ENCODE data around the gene PROCA1. TPM values are rescaled to one million over a fixed set of nuclear protein-coding genes. Genes with fewer than 3 reads are reported as not detected.

PROCA1 gene
- polyA plus RNA-seq, 3 donors, result 0.31 to 8.9 (median 0.78) TPM

GRCh38 chr17:28663723-28664122 is 48.0 kb downstream of the PROCA1 start:
- Mint-ChIP-seq H3K9me3 (peaks cover 0 to 7% (median 2%) of the 10 kb centered on the region in 7 donors), H3K4me1 (peaks cover 37% of the 10 kb centered on the region), H3K36me3 (peaks cover 38 to 41% of the 10 kb centered on the region in 2 donors), H3K4me3 (peak overlapping the region in 1 of 2 donors; percentile 99), H3K27ac (peak overlapping the region in 6 of 7 donors; percentile 19 to 100 (median 75)), H3K27me3 (ENCODE audit: low read depth in 3 of 3) (peaks cover 0 to 2% (median 0%) of the 10 kb centered on the region in 3 donors)
- H3K27ac ChIP-seq (ENCODE audit: low read depth in 1 of 2, low read length in 2 of 2), result peak overlapping the region in 1 of 2 donors; percentile 99
- no peaks in the 10 kb centered on the region for H3K27me3 ChIP-seq (ENCODE audit: control insufficient read depth in 2 of 2, insufficient read depth in 2 of 2, low read length in 2 of 2)
- H3K4me2 ChIP-seq (replicated peaks; ENCODE audit: extremely low read depth, low read length, poor library complexity, severe bottlenecking), result no peak overlapping the region
- H2AFZ ChIP-seq (ENCODE audit: insufficient read depth, low read depth, low read length, poor library complexity, severe bottlenecking), result no peak overlapping the region
- intact Hi-C loops (cut with micrococcal nuclease), result loop anchor here in 1 of 2 donors (2.0 to 5.0 kb wide), 2 partner anchors 19 to 54 kb away; partner anchors contain the start of genes BLTP2, RAB34 and RPL23A
- no peak overlapping the region for H3K9ac ChIP-seq (ENCODE audit: insufficient read depth, low read length, poor library complexity, severe bottlenecking)
- H3K4me1 ChIP-seq (ENCODE audit: control insufficient read depth in 1 of 2, insufficient read depth in 2 of 2, low read length in 2 of 2), result peaks cover 19 to 24% of the 10 kb centered on the region in 2 donors
- peaks cover 42% of the 10 kb centered on the region for H4K20me1 ChIP-seq (ENCODE audit: insufficient read depth, low read length)
- TF ChIP-seq CTCF (IDR thresholded peaks at IDR 0.05), result no peak
- H3K9me3 ChIP-seq (replicated peaks in 1 of 2; ENCODE audit: control insufficient read depth in 1 of 2, insufficient read depth in 1 of 2, low read length in 2 of 2), result no peaks in the 10 kb centered on the region
- peaks cover 93% of the 10 kb centered on the region for H3K79me2 ChIP-seq (ENCODE audit: insufficient read depth, low read length)
- H3K4me3 ChIP-seq (replicated peaks in 1 of 3; ENCODE audit: low read depth in 2 of 3, low read length in 3 of 3), result no peak overlapping the region
- no peak for DNase-seq
- peaks cover 25 to 45% of the 10 kb centered on the region in 2 donors for H3K36me3 ChIP-seq (replicated peaks in 1 of 2; ENCODE audit: control insufficient read depth in 1 of 2, insufficient read depth in 2 of 2, low read length in 2 of 2)

- peaks cover 0 to 2% (median 0%) of the 10 kb centered on the region in 3 donors for H3K27me3 Mint-ChIP-seq (ENCODE audit: low read depth in 3 of 3)
- Histone ChIP-seq H3K4me3 (replicated peaks in 1 of 3; ENCODE audit: low read depth in 2 of 3, low read length in 3 of 3) (peak overlapping the region; percentile 64 to 91 (median 71)), H3K36me3 (replicated peaks in 1 of 2; ENCODE audit: control insufficient read depth in 1 of 2, insufficient read depth in 2 of 2, low read length in 2 of 2) (peaks cover 15 to 42% of the 10 kb centered on the region in 2 donors), H3K9me3 (replicated peaks in 1 of 2; ENCODE audit: control insufficient read depth in 1 of 2, insufficient read depth in 1 of 2, low read length in 2 of 2) (no peaks in the 10 kb centered on the region), H4K20me1 (ENCODE audit: insufficient read depth, low read length) (peaks cover 34% of the 10 kb centered on the region), H3K4me2 (replicated peaks; ENCODE audit: extremely low read depth, low read length, poor library complexity, severe bottlenecking) (peak overlapping the region; percentile 79), H3K27me3 (ENCODE audit: control insufficient read depth in 2 of 2, insufficient read depth in 2 of 2, low read length in 2 of 2) (no peaks in the 10 kb centered on the region), H3K4me1 (ENCODE audit: control insufficient read depth in 1 of 2, insufficient read depth in 2 of 2, low read length in 2 of 2) (peaks cover 19 to 24% of the 10 kb centered on the region in 2 donors), H2AFZ (ENCODE audit: insufficient read depth, low read depth, low read length, poor library complexity, severe bottlenecking) (peak overlapping the region; percentile 86), H3K27ac (ENCODE audit: low read depth in 1 of 2, low read length in 2 of 2) (peak overlapping the region; percentile 93 to 99), H3K79me2 (ENCODE audit: insufficient read depth, low read length) (peaks cover 88% of the 10 kb centered on the region), H3K9ac (ENCODE audit: insufficient read depth, low read length, poor library complexity, severe bottlenecking) (peak overlapping the region; percentile 92)
- H3K9me3 Mint-ChIP-seq, result peaks cover 0 to 7% (median 2%) of the 10 kb centered on the region in 7 donors
- peaks cover 35% of the 10 kb centered on the region for H3K4me1 Mint-ChIP-seq
- peak overlapping the region; percentile 99 to 100 (median 100) for H3K27ac Mint-ChIP-seq
- intact Hi-C loops (cut with micrococcal nuclease), result loop anchor here in 1 of 2 donors (2.0 to 5.0 kb wide), 2 partner anchors 18 to 55 kb away; partner anchors contain the start of genes BLTP2, RAB34 and RPL23A
- 0% methylated on average over 7 of the region's 10 CpGs for WGBS (ENCODE audit: insufficient coverage)
- DNase-seq, result no peak
- peak overlapping the region; percentile 97 to 99 for H3K4me3 Mint-ChIP-seq
- peaks cover 37 to 40% of the 10 kb centered on the region in 2 donors for H3K36me3 Mint-ChIP-seq
- no peak for TF ChIP-seq CTCF (IDR thresholded peaks at IDR 0.05)
Measured at GRCh38 chr17:28662527-28662829, 49.2 kb downstream of the PROCA1 start.

All from CD14-positive monocyte (primary cell).